ENCODE data around the gene MAGEA6.
"Not testable (repeated sequence)": the region's sequence is repeated elsewhere in the genome, so short reads cannot be mapped to it uniquely, and the experiment has no call there.

The MAGEA6 gene

GRCh38 chrX:152806035-152806434, 36.5 kb upstream of the MAGEA6 start:
- no peak for TF ChIP-seq CTCF (conservative IDR thresholded peaks at IDR 0.05)
- no peak overlapping the region for H3K27ac ChIP-seq

DNA sequence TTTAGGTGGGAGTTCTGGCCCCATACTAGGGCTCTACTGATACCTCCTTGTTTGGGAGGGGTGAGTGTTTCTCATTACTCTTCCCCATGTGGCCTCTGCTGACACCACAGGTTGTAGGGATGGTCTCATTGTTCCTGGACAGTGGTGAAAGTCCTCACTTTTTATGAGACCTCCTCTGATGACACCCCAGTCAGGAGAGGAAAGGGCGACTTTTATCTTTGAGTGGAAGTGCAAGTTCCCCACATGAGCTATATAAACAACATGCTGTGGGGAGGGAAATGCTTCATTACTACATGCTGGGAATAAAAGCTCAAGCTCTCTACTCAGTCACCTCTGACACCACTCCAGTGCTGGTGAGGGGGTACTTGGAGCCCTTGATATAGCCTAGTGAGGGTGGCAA, 29.5 kb upstream of the MAGEA6 start:
- TF ChIP-seq CTCF (conservative IDR thresholded peaks at IDR 0.05), result no peak
- no peak overlapping the region for H3K27ac ChIP-seq

- H3K27ac ChIP-seq, result not testable (repeated sequence)
These were observed 17.6 kb upstream of the MAGEA6 start for GRCh38 chrX:152787062-152787461.

DNA sequence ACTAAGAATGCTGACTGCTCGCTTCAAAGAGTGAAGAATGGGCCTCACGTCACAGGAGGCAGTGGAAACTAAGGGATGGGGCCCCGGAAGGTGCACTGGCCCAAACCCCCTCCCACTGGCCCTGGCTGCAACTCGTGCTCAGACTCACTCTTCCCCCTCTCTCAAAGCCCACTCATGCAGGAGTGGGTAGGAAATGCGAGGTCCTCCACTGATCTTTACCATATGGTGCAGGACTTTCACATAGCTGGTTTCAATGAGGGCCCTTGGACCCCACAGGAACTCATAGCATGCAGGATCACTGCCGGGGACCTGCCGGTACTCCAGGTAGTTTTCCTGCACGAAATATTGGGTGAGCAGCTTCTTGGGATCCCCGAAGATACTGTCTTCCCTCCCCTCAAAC, 2.9 kb downstream of the MAGEA6 start:
- not testable (repeated sequence) for H3K27ac ChIP-seq

DNA sequence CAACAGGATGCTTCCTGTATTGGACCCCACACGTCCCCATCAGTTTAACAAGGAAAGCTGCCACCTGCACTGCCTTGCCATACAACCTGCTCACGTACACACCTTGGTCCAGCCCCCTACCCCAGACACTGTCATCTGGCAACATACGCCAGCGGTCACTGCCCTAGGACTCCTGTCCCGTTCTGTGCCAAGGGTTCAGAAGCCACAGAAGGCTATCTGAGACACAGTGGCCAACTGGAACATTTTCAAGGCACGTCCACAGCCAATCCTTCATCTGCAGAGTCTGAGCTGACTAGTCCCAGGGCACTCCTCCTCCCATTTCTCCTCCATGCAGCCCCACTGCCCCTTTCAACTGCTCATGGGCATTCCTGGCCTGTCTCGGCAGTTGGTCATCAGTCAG, 7.9 kb downstream of the MAGEA6 start:
- H3K27ac ChIP-seq, result not testable (repeated sequence)

- H3K27ac ChIP-seq, result not testable (repeated sequence)
These were observed 9.9 kb downstream of the MAGEA6 start for GRCh38 chrX:152759544-152759943.

- H3K27ac ChIP-seq, result not testable (repeated sequence)
These were observed 10.6 kb downstream of the MAGEA6 start, which contains the start of gene CSAG3 for GRCh38 chrX:152758918-152759317. Gene CSAG3 (plus strand): TSS chrX:152759218.

- not testable (repeated sequence) for H3K27ac ChIP-seq
These were observed 14.6 kb downstream of the MAGEA6 start for GRCh38 chrX:152754871-152755270.

GRCh38 chrX:152753686-152754650, 15.5 kb downstream of the MAGEA6 start, which contains the start of gene MAGEA2:
Gene MAGEA2 (minus strand): TSS chrX:152753842. CDS start chrX:152751363, 2,479 bp downstream.
- H3K27ac ChIP-seq, result not testable (repeated sequence)

DNA sequence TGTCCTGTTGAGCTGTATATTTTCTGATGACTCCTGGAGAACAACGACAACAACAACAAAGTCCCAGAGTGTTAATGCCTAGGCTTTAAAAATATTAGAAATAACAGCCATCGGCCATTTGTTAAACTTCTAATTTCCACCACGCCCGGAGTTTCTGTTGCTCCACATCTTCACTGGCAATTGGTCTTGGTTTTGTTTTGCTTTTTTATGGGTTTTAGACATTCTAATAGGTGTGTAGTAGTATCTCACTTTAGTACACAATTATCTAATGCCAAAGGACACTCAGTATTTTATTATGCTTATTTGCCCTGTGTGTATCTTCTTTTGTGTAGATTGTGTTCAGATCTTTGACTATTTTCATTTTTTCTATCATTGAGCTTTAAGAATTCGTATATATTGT, 30.9 kb downstream of the MAGEA6 start:
- no peak for TF ChIP-seq CTCF (conservative IDR thresholded peaks at IDR 0.05)
- H3K27ac ChIP-seq, result no peak overlapping the region

GRCh38 chrX:152736528-152736927, 33.0 kb downstream of the MAGEA6 start:
- not testable (repeated sequence) for H3K27ac ChIP-seq

DNA sequence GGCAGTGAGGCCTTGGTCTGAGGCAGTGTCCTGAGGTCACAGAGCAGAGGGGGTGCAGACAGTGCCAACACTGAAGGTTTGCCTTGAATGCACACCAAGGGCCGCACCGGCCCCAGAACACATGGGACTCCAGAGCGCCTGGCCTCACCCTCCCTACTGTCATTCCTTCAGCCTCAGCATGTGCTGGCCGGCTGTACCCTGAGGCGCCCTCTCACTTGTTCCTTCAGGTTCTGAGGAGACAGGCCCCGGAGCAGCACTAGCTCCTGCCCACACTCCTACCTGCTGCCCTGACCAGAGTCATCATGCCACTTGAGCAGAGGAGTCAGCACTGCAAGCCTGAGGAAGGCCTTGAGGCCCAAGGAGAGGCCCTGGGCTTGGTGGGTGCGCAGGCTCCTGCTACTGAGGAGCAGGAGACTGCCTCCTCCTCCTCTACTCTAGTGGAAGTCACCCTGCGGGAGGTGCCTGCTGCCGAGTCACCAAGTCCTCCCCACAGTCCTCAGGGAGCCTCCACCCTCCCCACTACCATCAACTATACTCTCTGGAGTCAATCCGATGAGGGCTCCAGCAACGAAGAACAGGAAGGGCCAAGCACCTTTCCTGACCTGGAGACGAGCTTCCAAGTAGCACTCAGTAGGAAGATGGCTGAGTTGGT, 33.5 kb downstream of the MAGEA6 start:
- no peak for TF ChIP-seq CTCF (conservative IDR thresholded peaks at IDR 0.05)
- no peak overlapping the region for H3K27ac ChIP-seq

Data from VCaP (cell line).